ENCODE data around the gene CHMP4A. TPM values are rescaled to one million over a fixed set of nuclear protein-coding genes. Genes with fewer than 3 reads are reported as not detected.

The CHMP4A gene
- total and polyA plus RNA-seq, 2 of the 13 experiments (the other 11 are each of a cell fraction or from before 2014, with no cell fraction given) = 83.6 to 113 TPM

GRCh38 chr14:24254630-24255392 lies 41.5 kb upstream of the CHMP4A start (continued):
- TF ChIP-seq ZNF597 (CRISPR knock-in tag; IDR thresholded peaks at IDR 0.05) (no peak), RARA (CRISPR knock-in tag; IDR thresholded peaks at IDR 0.05) (no peak), NRL (CRISPR knock-in tag; IDR thresholded peaks at IDR 0.05; ENCODE audit: borderline replicate concordance) (peak; percentile 25; the same call in 1 of the 2 replicates), SAFB2 (CRISPR knock-in tag; IDR thresholded peaks at IDR 0.05; ENCODE audit: borderline replicate concordance, low read depth) (no peak), TBX3 (IDR thresholded peaks at IDR 0.05; ENCODE audit: borderline replicate concordance) (0 out of 2 replicates have a peak, but pooled peaks have one; percentile 19), ZNF891 (CRISPR knock-in tag; IDR thresholded peaks at IDR 0.05) (peak; percentile 41; the same call in 1 of the 2 replicates), GATAD2A (CRISPR knock-in tag; IDR thresholded peaks at IDR 0.05) (no peak), ZNF878 (CRISPR knock-in tag; IDR thresholded peaks at IDR 0.05) (no peak), KDM3A (CRISPR knock-in tag; IDR thresholded peaks at IDR 0.05; ENCODE audit: low read depth) (no peak), RBM22 (optimal IDR thresholded peaks at IDR 0.05; ENCODE audit: low read length) (no peak), FIP1L1 (IDR thresholded peaks at IDR 0.05; ENCODE audit: borderline replicate concordance, insufficient read depth, low read depth, low read length) (no peak), ISL2 (CRISPR knock-in tag; IDR thresholded peaks at IDR 0.05) (no peak), ZNF12 (CRISPR knock-in tag; IDR thresholded peaks at IDR 0.05) (no peak), HOXA9 (CRISPR knock-in tag; IDR thresholded peaks at IDR 0.05; ENCODE audit: borderline replicate concordance) (0 out of 2 replicates have a peak, but pooled peaks have one; percentile 40), XBP1 (CRISPR knock-in tag; IDR thresholded peaks at IDR 0.05) (no peak), PHF5A (CRISPR knock-in tag; IDR thresholded peaks at IDR 0.05; ENCODE audit: low read depth, unreplicated experiment) (no peak), ZSCAN25 (CRISPR knock-in tag; IDR thresholded peaks at IDR 0.05) (no peak), ZKSCAN5 (CRISPR knock-in tag; IDR thresholded peaks at IDR 0.05) (no peak), CBX1 (IDR thresholded peaks at IDR 0.05; ENCODE audit: low read depth) (no peak), ZNF576 (CRISPR knock-in tag; IDR thresholded peaks at IDR 0.05) (no peak), ZNF841 (CRISPR knock-in tag; IDR thresholded peaks at IDR 0.05; ENCODE audit: borderline replicate concordance) (no peak), TFDP2 (CRISPR knock-in tag; IDR thresholded peaks at IDR 0.05) (no peak), ZBTB42 (CRISPR knock-in tag; IDR thresholded peaks at IDR 0.05) (no peak)
- TF ChIP-seq, protein P1, sequence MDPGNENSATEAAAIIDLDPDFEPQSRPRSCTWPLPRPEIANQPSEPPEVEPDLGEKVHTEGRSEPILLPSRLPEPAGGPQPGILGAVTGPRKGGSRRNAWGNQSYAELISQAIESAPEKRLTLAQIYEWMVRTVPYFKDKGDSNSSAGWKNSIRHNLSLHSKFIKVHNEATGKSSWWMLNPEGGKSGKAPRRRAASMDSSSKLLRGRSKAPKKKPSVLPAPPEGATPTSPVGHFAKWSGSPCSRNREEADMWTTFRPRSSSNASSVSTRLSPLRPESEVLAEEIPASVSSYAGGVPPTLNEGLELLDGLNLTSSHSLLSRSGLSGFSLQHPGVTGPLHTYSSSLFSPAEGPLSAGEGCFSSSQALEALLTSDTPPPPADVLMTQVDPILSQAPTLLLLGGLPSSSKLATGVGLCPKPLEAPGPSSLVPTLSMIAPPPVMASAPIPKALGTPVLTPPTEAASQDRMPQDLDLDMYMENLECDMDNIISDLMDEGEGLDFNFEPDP (CRISPR knock-in tag; conservative IDR thresholded peaks at IDR 0.05) = peak; percentile 58; the same call in 1 of the 2 replicates
- TF ChIP-seq, protein P2, sequence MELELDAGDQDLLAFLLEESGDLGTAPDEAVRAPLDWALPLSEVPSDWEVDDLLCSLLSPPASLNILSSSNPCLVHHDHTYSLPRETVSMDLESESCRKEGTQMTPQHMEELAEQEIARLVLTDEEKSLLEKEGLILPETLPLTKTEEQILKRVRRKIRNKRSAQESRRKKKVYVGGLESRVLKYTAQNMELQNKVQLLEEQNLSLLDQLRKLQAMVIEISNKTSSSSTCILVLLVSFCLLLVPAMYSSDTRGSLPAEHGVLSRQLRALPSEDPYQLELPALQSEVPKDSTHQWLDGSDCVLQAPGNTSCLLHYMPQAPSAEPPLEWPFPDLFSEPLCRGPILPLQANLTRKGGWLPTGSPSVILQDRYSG (CRISPR knock-in tag; IDR thresholded peaks at IDR 0.05) = no peak

Measured in HepG2 (cell line).